ENCODE results near the gene PRTG.
"Not testable (repeated sequence)": the region's sequence is repeated elsewhere in the genome, so short reads cannot be mapped to it uniquely, and the experiment has no call there.

Gene PRTG

GRCh38 chr15:55742927-55743728 lies at the start of gene PRTG:
TSS of gene PRTG (minus strand) at chr15:55743152. CDS start at chr15:55742931, 221 bp downstream.
- no peak for DNase-seq (ENCODE audit: low read depth in 2 of 2)

GRCh38 chr15:55791551-55792400 lies 48.8 kb upstream of the PRTG start:
- DNase-seq (ENCODE audit: low read depth in 2 of 2), result no peak

- DNase-seq (ENCODE audit: low read depth in 2 of 2), result peak in 1 of 2 donors; percentile 5
Measured at GRCh38 chr15:55789066-55789660, 46.2 kb upstream of the PRTG start.

- no peak for DNase-seq (ENCODE audit: low read depth in 2 of 2)
Measured at GRCh38 chr15:55786341-55786740, 43.4 kb upstream of the PRTG start.

GRCh38 chr15:55785593-55785992 lies 42.6 kb upstream of the PRTG start:
- not testable (repeated sequence) for DNase-seq (ENCODE audit: low read depth in 2 of 2)

GRCh38 chr15:55784286-55784685 lies 41.3 kb upstream of the PRTG start:
- no peak for DNase-seq (ENCODE audit: low read depth in 2 of 2)

- no peak for DNase-seq (ENCODE audit: low read depth in 2 of 2)
Measured at GRCh38 chr15:55782901-55783300, 39.9 kb upstream of the PRTG start.

- no peak for DNase-seq (ENCODE audit: low read depth in 2 of 2)
Measured at GRCh38 chr15:55780292-55780691, 37.3 kb upstream of the PRTG start.

GRCh38 chr15:55778932-55779331 lies 36.0 kb upstream of the PRTG start:
- DNase-seq (ENCODE audit: low read depth in 2 of 2), result no peak

- no peak for DNase-seq (ENCODE audit: low read depth in 2 of 2)
Measured at GRCh38 chr15:55775316-55775715, 32.4 kb upstream of the PRTG start.

- DNase-seq (ENCODE audit: low read depth in 2 of 2), result peak in 1 of 2 donors; percentile 14
Measured at GRCh38 chr15:55774113-55774970, 31.4 kb upstream of the PRTG start.

- no peak for DNase-seq (ENCODE audit: low read depth in 2 of 2)
Measured at GRCh38 chr15:55770806-55771205, 27.9 kb upstream of the PRTG start.

- no peak for DNase-seq (ENCODE audit: low read depth in 2 of 2)
Measured at GRCh38 chr15:55770261-55770660, 27.3 kb upstream of the PRTG start.

- no peak for DNase-seq (ENCODE audit: low read depth in 2 of 2)
Measured at GRCh38 chr15:55768670-55769185, 25.8 kb upstream of the PRTG start.

GRCh38 chr15:55766676-55767075 lies 23.7 kb upstream of the PRTG start:
- DNase-seq (ENCODE audit: low read depth in 2 of 2), result no peak

GRCh38 chr15:55764398-55764797 lies 21.4 kb upstream of the PRTG start:
- DNase-seq (ENCODE audit: low read depth in 2 of 2), result no peak

GRCh38 chr15:55758580-55758986 lies 15.6 kb upstream of the PRTG start:
- no peak for DNase-seq (ENCODE audit: low read depth in 2 of 2)

GRCh38 chr15:55753433-55753832 lies 10.5 kb upstream of the PRTG start:
- not testable (repeated sequence) for DNase-seq (ENCODE audit: low read depth in 2 of 2)

- DNase-seq (ENCODE audit: low read depth in 2 of 2), result no peak
Measured at GRCh38 chr15:55750706-55751105, 7.8 kb upstream of the PRTG start.

GRCh38 chr15:55743729-55744655 lies 1.0 kb upstream of the PRTG start:
- no peak for DNase-seq (ENCODE audit: low read depth in 2 of 2)
